ENCODE measurements around the gene TEX2. TPM values are rescaled to one million over a fixed set of nuclear protein-coding genes. Genes with fewer than 3 reads are reported as not detected.

TEX2 gene
- total and polyA plus RNA-seq, 2 of the 13 experiments (the other 11 are each of a cell fraction or from before 2014, with no cell fraction given), result 21.4 to 37.7 TPM

GRCh38 chr17:64138441-64138840 is 124.6 kb downstream of the TEX2 start (continued):
- TF ChIP-seq EP300 (IDR thresholded peaks at IDR 0.05; ENCODE audit: low read depth in 2 of 2, low read length in 2 of 2), result no peak
- TF ChIP-seq EP300 (CRISPR knock-in tag; IDR thresholded peaks at IDR 0.05; ENCODE audit: borderline replicate concordance), result no peak
- no peak for TF ChIP-seq ZNF33A (CRISPR knock-in tag; IDR thresholded peaks at IDR 0.05; ENCODE audit: borderline replicate concordance)
- no peak for TF ChIP-seq ZNF431 (CRISPR knock-in tag; IDR thresholded peaks at IDR 0.05; ENCODE audit: borderline replicate concordance, low read depth)
- TF ChIP-seq SP1 (IDR thresholded peaks at IDR 0.05), result no peak
- no peak for TF ChIP-seq SP1 (CRISPR knock-in tag; IDR thresholded peaks at IDR 0.05)
- no peak for TF ChIP-seq NAIF1 (CRISPR knock-in tag; IDR thresholded peaks at IDR 0.05; ENCODE audit: borderline replicate concordance)

- Histone ChIP-seq H4K20me1 (ENCODE audit: insufficient read depth, low read length) (no peaks in the 10 kb centered on the region), H3K79me2 (ENCODE audit: insufficient read depth, low read length) (no peaks in the 10 kb centered on the region), H3K9ac (ENCODE audit: insufficient read depth, low read depth, low read length) (no peak overlapping the region), H3K27ac (ENCODE audit: extremely low read length, insufficient read depth, low read length) (peak overlapping the region; percentile 56), H3K27me3 (ENCODE audit: control insufficient read depth in 1 of 2, insufficient read depth in 2 of 2, low read length in 2 of 2) (no peaks in the 10 kb centered on the region), H3K4me2 (ENCODE audit: low read depth, low read length) (peak overlapping the region; percentile 76), H3K36me3 (replicated peaks in 1 of 2; ENCODE audit: control insufficient read depth in 1 of 2, insufficient read depth in 2 of 2, low read length in 2 of 2) (no peaks in the 10 kb centered on the region), H3K9me3 (ENCODE audit: low read length) (no peaks in the 10 kb centered on the region), H2AFZ (ENCODE audit: low read length) (peak overlapping the region; percentile 37), H3K4me3 (replicated peaks in 1 of 3; ENCODE audit: insufficient read depth in 1 of 3, low read depth in 2 of 3, low read length in 3 of 3) (peak overlapping the region in 2 of 3 experiments; percentile 29 to 39; a peak in 3 of 6 replicates), H3K4me1 (ENCODE audit: insufficient read depth, low read length) (peaks cover 55% of the 10 kb centered on the region)
- no peak for FAIRE-seq
- in situ Hi-C loops (cut with HindIII; ENCODE audit: extremely low pct_ligation_motif_present, low pct_unique_long_range_greater_than_20kb), result loop anchor here (5.0 to 10.0 kb wide), 3 partner anchors 73 to 210 kb away; no protein-coding TSS in a partner anchor
- 3% methylated on average over 6 of the region's 6 CpGs for WGBS (ENCODE audit: low lambda C conversion rate)
- DNase-seq (ENCODE audit: low spot score), result no peak
- CTCF ChIA-PET (ENCODE audit: low intra/inter-chr PET ratio, low total read pairs), result interaction anchor here (1.8 to 5.1 kb wide), 3 partner anchors 71 to 147 kb away, joined by 7 to 67 read pairs (median 48); no protein-coding TSS in a partner anchor
- no peak for ATAC-seq
- no TSS peak for BruUV-seq (replicated peaks)
- intact Hi-C loops (cut with micrococcal nuclease; ENCODE audit: unreplicated experiment), result loop anchor here (5.0 to 10.0 kb wide), 2 partner anchors 147 to 220 kb away; partner anchors contain the start of genes CSHL1 and GH1
- POLR2A ChIA-PET, result interaction anchor here (1.9 to 10.7 kb wide), 5 partner anchors 11 to 74 kb away, joined by 8 to 138 read pairs (median 17); no protein-coding TSS in a partner anchor
- TF ChIP-seq GATAD1 (CRISPR knock-in tag; IDR thresholded peaks at IDR 0.05) (no peak), ZNF30 (CRISPR knock-in tag; IDR thresholded peaks at IDR 0.05) (no peak), NFIB (CRISPR knock-in tag; IDR thresholded peaks at IDR 0.05; ENCODE audit: borderline replicate concordance) (no peak), ADNP (CRISPR knock-in tag; IDR thresholded peaks at IDR 0.05) (no peak), ZBTB26 (CRISPR knock-in tag; IDR thresholded peaks at IDR 0.05; ENCODE audit: borderline replicate concordance) (no peak), ZNF614 (CRISPR knock-in tag; IDR thresholded peaks at IDR 0.05; ENCODE audit: borderline replicate concordance) (no peak), TFE3 (CRISPR knock-in tag; IDR thresholded peaks at IDR 0.05) (no peak), SP4 (CRISPR knock-in tag; IDR thresholded peaks at IDR 0.05) (no peak), MAZ (IDR thresholded peaks at IDR 0.05; ENCODE audit: borderline replicate concordance, low read depth, low read length) (no peak), MAZ (CRISPR knock-in tag; IDR thresholded peaks at IDR 0.05; ENCODE audit: low read depth) (no peak), ELF4 (CRISPR knock-in tag; IDR thresholded peaks at IDR 0.05; ENCODE audit: borderline replicate concordance) (no peak), GABPB1 (CRISPR knock-in tag; IDR thresholded peaks at IDR 0.05) (no peak), SPEN (CRISPR knock-in tag; IDR thresholded peaks at IDR 0.05; ENCODE audit: low read depth) (0 out of 2 replicates have a peak, but pooled peaks have one; percentile 29), ZNF430 (CRISPR knock-in tag; IDR thresholded peaks at IDR 0.05) (no peak), HIVEP1 (CRISPR knock-in tag; IDR thresholded peaks at IDR 0.05) (no peak), ZNF761 (CRISPR knock-in tag; conservative IDR thresholded peaks at IDR 0.05) (no peak), ZFYVE20 (CRISPR knock-in tag; IDR thresholded peaks at IDR 0.05; ENCODE audit: borderline replicate concordance, low read depth) (no peak)
These were observed 128.1 kb downstream of the TEX2 start for GRCh38 chr17:64135000-64135399.

All from HepG2 (cell line).